SK-N-SH (cell line): ENCODE data around the gene TMEM174.

Experiments
- CHD2 ChIP-seq: fragments of 150-350 bp; IDR thresholded peaks from 2 replicates; pipeline ENCODE4 v1.6.1; 2018; ENCODE audit warnings: low read length; ENCODE audit not compliant: partially characterized antibody
- EP300 ChIP-seq, 2 experiments: IDR thresholded peaks; 2 replicates each; pipeline versions ENCODE4 v1.4.0 to v1.6.1; 2012; ENCODE audit warnings: borderline replicate concordance in 1 of 2, low read depth in 1 of 2, low read length in 1 of 2
- FOXM1 ChIP-seq: IDR thresholded peaks from 2 replicates; pipeline ENCODE4 v1.4.0; 2012; ENCODE audit warnings: low read depth, mild to moderate bottlenecking
- GABPA ChIP-seq: IDR thresholded peaks from 2 replicates; pipeline ENCODE4 v1.4.0; 2012; ENCODE audit warnings: low read depth, mild to moderate bottlenecking
- JUND ChIP-seq: IDR thresholded peaks from 2 replicates; pipeline ENCODE4 v1.4.0; 2012
- POLR2AphosphoS5 ChIP-seq: IDR thresholded peaks from 2 replicates; pipeline ENCODE4 v1.6.1; 2012; ENCODE audit warnings: low read depth, low read length
- RXRA ChIP-seq: IDR thresholded peaks from 2 replicates; pipeline ENCODE4 v1.4.0; 2012; ENCODE audit warnings: low read depth, mild to moderate bottlenecking, borderline replicate concordance
- SIN3A ChIP-seq: IDR thresholded peaks from 2 replicates; pipeline ENCODE4 v1.6.1; 2012; ENCODE audit warnings: low read depth, mild to moderate bottlenecking, low read length, moderate library complexity, borderline replicate concordance
- YY1 ChIP-seq: IDR thresholded peaks from 2 replicates; pipeline ENCODE4 v1.4.0; 2012; ENCODE audit warnings: low read depth, mild to moderate bottlenecking
- TF ChIP-seq, protein P1 (sequence below): fragments of 200-600 bp; sonication (generic); IDR thresholded peaks from 2 replicates; pipeline ENCODE4 v1.6.1; 2017; ENCODE audit warnings: antibody characterized with exemption, mild to moderate bottlenecking, moderate library complexity
- TF ChIP-seq, protein P2 (sequence below): IDR thresholded peaks from 2 replicates; pipeline ENCODE4 v1.4.0; 2012; ENCODE audit warnings: low read depth, borderline replicate concordance
- TF ChIP-seq, protein P3 (sequence below): IDR thresholded peaks from 2 replicates; pipeline ENCODE4 v1.4.0; 2012; ENCODE audit warnings: low read depth, borderline replicate concordance
- TF ChIP-seq, protein P4 (sequence below): IDR thresholded peaks from 2 replicates; pipeline ENCODE4 v1.4.0; 2012; ENCODE audit warnings: low read depth

DNA sequence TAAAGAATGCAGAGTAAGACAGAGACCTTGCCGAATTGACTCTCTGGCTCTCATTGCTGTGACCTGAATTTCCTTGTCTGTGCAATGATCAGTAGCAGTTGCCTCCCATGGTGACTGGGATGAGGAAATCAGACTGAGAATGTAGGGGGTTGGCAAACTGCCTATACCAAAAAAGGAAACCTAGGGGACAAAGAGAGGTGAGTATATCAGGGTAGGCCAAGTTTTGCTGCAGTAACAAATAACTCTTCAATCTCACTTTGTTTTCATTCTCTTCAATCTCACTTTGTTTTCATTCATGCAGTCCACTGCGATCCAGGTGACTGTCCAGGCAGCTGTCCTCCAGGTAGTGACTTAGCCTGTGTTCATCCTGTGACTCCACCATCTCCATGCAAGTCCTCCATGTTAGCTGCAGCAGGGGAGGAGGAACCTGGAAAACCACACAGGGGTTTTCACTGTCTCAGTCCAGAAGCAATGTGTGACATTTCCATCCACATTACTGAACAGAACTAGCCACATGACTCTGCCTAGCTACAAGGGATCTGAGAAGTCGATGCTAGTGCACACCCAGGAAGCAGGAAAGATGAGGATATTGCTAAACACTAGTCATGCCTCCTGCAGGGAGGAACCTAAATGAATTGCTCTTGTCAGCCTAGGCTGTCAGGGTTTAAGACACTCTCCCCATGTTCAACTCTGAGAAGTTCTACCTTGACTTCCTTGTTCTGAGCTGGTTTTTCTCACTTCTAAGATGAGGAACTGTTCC lies 26.0 kb downstream of the TMEM174 start:
- TF ChIP-seq, protein P1, sequence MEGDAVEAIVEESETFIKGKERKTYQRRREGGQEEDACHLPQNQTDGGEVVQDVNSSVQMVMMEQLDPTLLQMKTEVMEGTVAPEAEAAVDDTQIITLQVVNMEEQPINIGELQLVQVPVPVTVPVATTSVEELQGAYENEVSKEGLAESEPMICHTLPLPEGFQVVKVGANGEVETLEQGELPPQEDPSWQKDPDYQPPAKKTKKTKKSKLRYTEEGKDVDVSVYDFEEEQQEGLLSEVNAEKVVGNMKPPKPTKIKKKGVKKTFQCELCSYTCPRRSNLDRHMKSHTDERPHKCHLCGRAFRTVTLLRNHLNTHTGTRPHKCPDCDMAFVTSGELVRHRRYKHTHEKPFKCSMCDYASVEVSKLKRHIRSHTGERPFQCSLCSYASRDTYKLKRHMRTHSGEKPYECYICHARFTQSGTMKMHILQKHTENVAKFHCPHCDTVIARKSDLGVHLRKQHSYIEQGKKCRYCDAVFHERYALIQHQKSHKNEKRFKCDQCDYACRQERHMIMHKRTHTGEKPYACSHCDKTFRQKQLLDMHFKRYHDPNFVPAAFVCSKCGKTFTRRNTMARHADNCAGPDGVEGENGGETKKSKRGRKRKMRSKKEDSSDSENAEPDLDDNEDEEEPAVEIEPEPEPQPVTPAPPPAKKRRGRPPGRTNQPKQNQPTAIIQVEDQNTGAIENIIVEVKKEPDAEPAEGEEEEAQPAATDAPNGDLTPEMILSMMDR, result no peak
- TF ChIP-seq SIN3A (no peak), EP300 (IDR thresholded peaks at IDR 0.05; ENCODE audit: borderline replicate concordance in 1 of 2, low read depth in 1 of 2, low read length in 1 of 2) (no peak), YY1 (no peak), CHD2 (no peak), JUND (no peak), RXRA (no peak), GABPA (no peak), FOXM1 (no peak), POLR2AphosphoS5 (no peak)
- TF ChIP-seq, protein P2, sequence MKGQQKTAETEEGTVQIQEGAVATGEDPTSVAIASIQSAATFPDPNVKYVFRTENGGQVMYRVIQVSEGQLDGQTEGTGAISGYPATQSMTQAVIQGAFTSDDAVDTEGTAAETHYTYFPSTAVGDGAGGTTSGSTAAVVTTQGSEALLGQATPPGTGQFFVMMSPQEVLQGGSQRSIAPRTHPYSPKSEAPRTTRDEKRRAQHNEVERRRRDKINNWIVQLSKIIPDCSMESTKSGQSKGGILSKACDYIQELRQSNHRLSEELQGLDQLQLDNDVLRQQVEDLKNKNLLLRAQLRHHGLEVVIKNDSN, result no peak
- TF ChIP-seq, protein P3, sequence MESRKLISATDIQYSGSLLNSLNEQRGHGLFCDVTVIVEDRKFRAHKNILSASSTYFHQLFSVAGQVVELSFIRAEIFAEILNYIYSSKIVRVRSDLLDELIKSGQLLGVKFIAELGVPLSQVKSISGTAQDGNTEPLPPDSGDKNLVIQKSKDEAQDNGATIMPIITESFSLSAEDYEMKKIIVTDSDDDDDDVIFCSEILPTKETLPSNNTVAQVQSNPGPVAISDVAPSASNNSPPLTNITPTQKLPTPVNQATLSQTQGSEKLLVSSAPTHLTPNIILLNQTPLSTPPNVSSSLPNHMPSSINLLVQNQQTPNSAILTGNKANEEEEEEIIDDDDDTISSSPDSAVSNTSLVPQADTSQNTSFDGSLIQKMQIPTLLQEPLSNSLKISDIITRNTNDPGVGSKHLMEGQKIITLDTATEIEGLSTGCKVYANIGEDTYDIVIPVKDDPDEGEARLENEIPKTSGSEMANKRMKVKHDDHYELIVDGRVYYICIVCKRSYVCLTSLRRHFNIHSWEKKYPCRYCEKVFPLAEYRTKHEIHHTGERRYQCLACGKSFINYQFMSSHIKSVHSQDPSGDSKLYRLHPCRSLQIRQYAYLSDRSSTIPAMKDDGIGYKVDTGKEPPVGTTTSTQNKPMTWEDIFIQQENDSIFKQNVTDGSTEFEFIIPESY, result no peak
- TF ChIP-seq, protein P4, sequence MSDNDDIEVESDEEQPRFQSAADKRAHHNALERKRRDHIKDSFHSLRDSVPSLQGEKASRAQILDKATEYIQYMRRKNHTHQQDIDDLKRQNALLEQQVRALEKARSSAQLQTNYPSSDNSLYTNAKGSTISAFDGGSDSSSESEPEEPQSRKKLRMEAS, result no peak
